WTC11 (cell line): Measurements from ENCODE around the gene TAF11L10. TPM values are rescaled to one million over a fixed set of nuclear protein-coding genes. Genes with fewer than 3 reads are reported as not detected.
"Not testable (repeated sequence)": the region's sequence is repeated elsewhere in the genome, so short reads cannot be mapped to it uniquely, and the experiment has no call there.

ENCODE experiments used
- ATAC-seq: fragments of 200-7000 bp; cut with Tn5 transposase; 2 replicates; pipeline ENCODE4 v1.10.0; 2021; ENCODE audit warnings: mild to moderate bottlenecking, moderate library complexity
- CTCF ChIA-PET: fragments of 300-600 bp; sonication (Branson Sonifier 250); formaldehyde crosslinking; loops from one replicate; lab custom pipeline; 2021; ENCODE audit warnings: antibody characterized with exemption; lab: Charles Lee
- POLR2A ChIA-PET: fragments of 350-600 bp; sonication (Branson Sonifier 250); formaldehyde crosslinking; loops from one replicate; lab custom pipeline; 2021; ENCODE audit warnings: antibody characterized with exemption; lab: Charles Lee
- DNase-seq: peaks from one replicate; pipeline ENCODE4 v3.0.0; 2021; ENCODE audit warnings: low spot score
- H3K27ac Mint-ChIP-seq: 2 replicates; pipeline ENCODE4 v1.8.0; 2021; ENCODE audit warnings: mixed read lengths
- H3K27me3 Mint-ChIP-seq: 2 replicates; pipeline ENCODE4 v1.8.0; 2021; ENCODE audit warnings: low read depth, mild to moderate bottlenecking, moderate library complexity, mixed read lengths
- H3K36me3 Mint-ChIP-seq: 2 replicates; pipeline ENCODE4 v1.8.0; 2021; ENCODE audit warnings: mixed read lengths
- H3K4me1 Mint-ChIP-seq: 2 replicates; pipeline ENCODE4 v1.8.0; 2022; ENCODE audit warnings: mixed read lengths
- H3K4me3 Mint-ChIP-seq: 2 replicates; pipeline ENCODE4 v1.8.0; 2021; ENCODE audit warnings: mild to moderate bottlenecking, moderate library complexity, mixed read lengths
- H3K9me3 Mint-ChIP-seq: 2 replicates; pipeline ENCODE4 v1.8.0; 2021; ENCODE audit warnings: mixed read lengths
- total RNA-seq: library from RNA; stranded (reverse); gene quantifications from 3 replicates; pipeline ENCODE4 v1.2.3, GENCODE V29; 2021

TAF11L10 gene
- total RNA-seq, 1 experiment from 2014 or later: not detected

GRCh38 chr5:17590860-17591259, 6.8 kb downstream of the TAF11L10 start, which contains the start of gene TAF11L8:
Gene TAF11L8 (minus strand): TSS chr5:17590960.
- H3K9me3 Mint-ChIP-seq, POLR2A ChIA-PET, DNase-seq, H3K4me3 Mint-ChIP-seq, H3K36me3 Mint-ChIP-seq, CTCF ChIA-PET, H3K27me3 Mint-ChIP-seq, H3K27ac Mint-ChIP-seq, H3K4me1 Mint-ChIP-seq, ATAC-seq: not testable (repeated sequence)

GRCh38 chr5:17585658-17586057, 12.0 kb downstream of the TAF11L10 start, which contains the start of gene TAF11L7:
Gene TAF11L7 (minus strand): TSS chr5:17585758.
- H3K27me3 Mint-ChIP-seq, H3K36me3 Mint-ChIP-seq, H3K4me3 Mint-ChIP-seq, POLR2A ChIA-PET, H3K27ac Mint-ChIP-seq, DNase-seq, H3K9me3 Mint-ChIP-seq, CTCF ChIA-PET, ATAC-seq, H3K4me1 Mint-ChIP-seq: not testable (repeated sequence)

Other genes with a start within 250 kb of the TAF11L10 start
- gene TAF11L2, start 99.6 kb downstream of the TAF11L10 start, total RNA-seq: not detected in 3 replicates
- gene TAF11L3, start 79.5 kb downstream of the TAF11L10 start, total RNA-seq: not detected in 3 replicates
- gene TAF11L4, start 76.0 kb downstream of the TAF11L10 start, total RNA-seq: not detected in 3 replicates
- gene TAF11L5, start 72.6 kb downstream of the TAF11L10 start, total RNA-seq: not detected in 3 replicates
- gene TAF11L6, start 69.2 kb downstream of the TAF11L10 start, total RNA-seq: not detected in 3 replicates
- gene TAF11L7, start 12.1 kb downstream of the TAF11L10 start, total RNA-seq: not detected in 3 replicates
- not detected in 3 replicates for gene TAF11L8, start 6.9 kb downstream of the TAF11L10 start, total RNA-seq
- gene TAF11L9, start 3.4 kb downstream of the TAF11L10 start, total RNA-seq: not detected in 3 replicates
- gene TAF11L11, start 6.4 kb upstream of the TAF11L10 start, total RNA-seq: not detected in 3 replicates
- not detected in 3 replicates for gene TAF11L12, start 12.6 kb upstream of the TAF11L10 start, total RNA-seq
- gene TAF11L13, start 34.3 kb upstream of the TAF11L10 start, total RNA-seq: not detected in 3 replicates
- gene TAF11L14, start 36.6 kb upstream of the TAF11L10 start, total RNA-seq: not detected in 3 replicates